Endothelial cell of umbilical vein (primary cell): ENCODE measurements around the gene CRYBG3. TPM values are rescaled to one million over a fixed set of nuclear protein-coding genes. Genes with fewer than 3 reads are reported as not detected.

Experiments used
- BruUV-seq: library from RNA; stranded (reverse); fragments of 400-500 nt; replicated peaks from 2 replicates; lab custom pipeline; 2021; lab: Mats Ljungman, UMichigan
- CTCF ChIA-PET: fragments of 300-600, 350-600 bp; sonication (Branson Sonifier 250); formaldehyde crosslinking; loops from one replicate; lab custom pipeline; 2021; ENCODE audit warnings: antibody characterized with exemption, inconsistent platforms; lab: Charles Lee
- POLR2A ChIA-PET: fragments of 300-600, 350-600 bp; sonication (Branson Sonifier 250); formaldehyde crosslinking; loops from one replicate; lab custom pipeline; 2021; ENCODE audit warnings: antibody characterized with exemption, inconsistent platforms; lab: Charles Lee
- DNase-seq: peaks from one replicate; pipeline ENCODE4 v3.0.0-alpha.2; 2011; ENCODE audit warnings: low read depth, low spot score
- FAIRE-seq: peaks from 2 replicates; lab custom pipeline; 2011; peaks lifted over from hg19 to GRCh38; lab: Jason Lieb, UNC
- H2AFZ ChIP-seq: 2 replicates; pipeline ENCODE4 v1.6.0; 2012; ENCODE audit warnings: low read depth, low read length, control low read depth, inconsistent platforms
- H3K27ac ChIP-seq: 2 replicates; pipeline ENCODE4 v1.5.1; 2011; ENCODE audit warnings: low read depth, mild to moderate bottlenecking, control low read depth, low read length, moderate library complexity; ENCODE audit not compliant: insufficient read depth
- H3K27me3 ChIP-seq, 2 experiments: 2 replicates each; pipeline versions ENCODE4 v1.6.0 to v1.6.1; 2011; ENCODE audit warnings: low read length in 2 of 2, mixed read lengths in 1 of 2; ENCODE audit not compliant: control insufficient read depth in 2 of 2, insufficient read depth in 2 of 2
- H3K36me3 ChIP-seq, 2 experiments: 2 replicates in 1 of 2; 3 replicates in 1 of 2; pipeline ENCODE4 v1.5.1; 2011; ENCODE audit warnings: low read length in 2 of 2, mild to moderate bottlenecking in 1 of 2, moderate library complexity in 1 of 2; ENCODE audit not compliant: control insufficient read depth in 2 of 2, insufficient read depth in 2 of 2; ENCODE audit errors: extremely low read depth in 1 of 2
- H3K4me1 ChIP-seq: 3 replicates; pipeline ENCODE4 v1.5.1; 2011; ENCODE audit warnings: mild to moderate bottlenecking, low read length; ENCODE audit not compliant: control insufficient read depth, insufficient read depth; ENCODE audit errors: extremely low read depth
- H3K4me2 ChIP-seq: 2 replicates; pipeline ENCODE4 v1.6.1; 2011; ENCODE audit warnings: low read length, control low read depth, mixed read lengths; ENCODE audit not compliant: insufficient read depth
- H3K4me3 ChIP-seq, 3 experiments: fragments of 200-600 bp in 1 of 3; sonication (generic), shearing (Covaris generic) in 1 of 3; replicated peaks in 1 of 3; 2 replicates each; pipeline ENCODE4 v1.5.1; 2011 to 2016; ENCODE audit warnings: control low read depth in 3 of 3, low read length in 3 of 3, mild to moderate bottlenecking in 2 of 3, inconsistent platforms in 1 of 3, low read depth in 1 of 3, moderate library complexity in 1 of 3; ENCODE audit not compliant: insufficient read depth in 1 of 3
- H3K79me2 ChIP-seq: 2 replicates; pipeline ENCODE4 v1.6.0; 2012; ENCODE audit warnings: low read length, inconsistent platforms; ENCODE audit not compliant: control insufficient read depth, insufficient read depth
- H3K9ac ChIP-seq: replicated peaks from 2 replicates; pipeline ENCODE3; 2011; ENCODE audit warnings: low read length, control low read depth; ENCODE audit not compliant: insufficient read depth; ENCODE audit errors: extremely low read depth
- H3K9me1 ChIP-seq: replicated peaks from 3 replicates; pipeline ENCODE4 v1.6.0; 2011; ENCODE audit warnings: mild to moderate bottlenecking, low read length; ENCODE audit not compliant: control insufficient read depth, insufficient read depth; ENCODE audit errors: extremely low read depth
- H3K9me3 ChIP-seq: replicated peaks from 2 replicates; pipeline ENCODE4 v1.5.1; 2012; ENCODE audit warnings: low read length, inconsistent platforms; ENCODE audit not compliant: control insufficient read depth, insufficient read depth
- H4K20me1 ChIP-seq: replicated peaks from 2 replicates; pipeline ENCODE3; 2011; ENCODE audit warnings: mild to moderate bottlenecking, low read length; ENCODE audit not compliant: control insufficient read depth, insufficient read depth; ENCODE audit errors: extremely low read depth
- CTCF ChIP-seq, 2 donors: IDR thresholded peaks; 1 replicate in 1 of 2; 2 replicates in 1 of 2; pipeline ENCODE4 v1.5.1; 2011; ENCODE audit warnings: low read length in 2 of 2, mild to moderate bottlenecking in 2 of 2, moderate library complexity in 2 of 2, control low read depth in 1 of 2, inconsistent platforms in 1 of 2, low read depth in 1 of 2; ENCODE audit not compliant: insufficient read depth in 1 of 2; ENCODE audit errors: extremely low read depth in 1 of 2
- EZH2 ChIP-seq: IDR thresholded peaks from 2 replicates; pipeline ENCODE4 v1.6.1; 2012; ENCODE audit warnings: borderline replicate concordance, low read depth, mild to moderate bottlenecking, moderate library complexity, low read length, inconsistent platforms; ENCODE audit not compliant: severe bottlenecking
- FOS ChIP-seq: IDR thresholded peaks from 2 replicates; pipeline ENCODE4 v1.6.1; 2011; ENCODE audit warnings: mild to moderate bottlenecking, low read length, moderate library complexity, borderline replicate concordance; ENCODE audit not compliant: insufficient read depth
- GATA2 ChIP-seq: IDR thresholded peaks from 2 replicates; pipeline ENCODE4 v1.7.0; 2011; ENCODE audit warnings: low read depth, mild to moderate bottlenecking, moderate library complexity, mixed read lengths, low read length; ENCODE audit not compliant: insufficient read length, insufficient read depth
- JUN ChIP-seq: IDR thresholded peaks from 2 replicates; pipeline ENCODE4 v1.6.1; 2011; ENCODE audit warnings: borderline replicate concordance, low read depth; ENCODE audit not compliant: insufficient read length, insufficient read depth
- MAX ChIP-seq: IDR thresholded peaks from 2 replicates; pipeline ENCODE4 v1.6.1; 2011; ENCODE audit not compliant: insufficient read depth, insufficient read length
- MYC ChIP-seq: IDR thresholded peaks from one replicate; pipeline ENCODE4 v1.6.1; 2011; ENCODE audit warnings: mild to moderate bottlenecking, low read depth, low read length
- POLR2A ChIP-seq: IDR thresholded peaks from 2 replicates; pipeline ENCODE4 v1.6.1; 2012; ENCODE audit warnings: low read depth, mild to moderate bottlenecking, control low read depth, low read length
- POLR2AphosphoS5 ChIP-seq: IDR thresholded peaks from 2 replicates; pipeline ENCODE4 v1.6.1; 2012; ENCODE audit warnings: low read depth, mild to moderate bottlenecking, control low read depth, low read length, moderate library complexity; ENCODE audit not compliant: insufficient read depth
- dilution Hi-C: fragments of 300-500 bp; cut with MboI; formaldehyde crosslinking; loops from one replicate; pipeline ENCODE4 v1.15.0; 2019; ENCODE audit warnings: low sequenced_read_pairs; ENCODE audit not compliant: extremely low pct_ligation_motif_present
- intact Hi-C: fragments of 100-400 bp; cut with micrococcal nuclease; formaldehyde crosslinking; loops from one replicate; pipeline ENCODE4 v1.10.0; 2022
- polyA plus RNA-seq, 4 experiments: library from polyadenylated mRNA; depleted of rRNA in 3 of 4; stranded (reverse) in 3 of 4; unstranded in 1 of 4; fragments of >200 nt; gene quantifications; 2 replicates each; pipeline versions ENCODE4 v1.2.1 to v1.2.3, GENCODE V29; 2011 to 2012; ENCODE audit warnings: missing spikeins in 1 of 4
- total RNA-seq: library from RNA; stranded (reverse); gene quantifications from 2 replicates; pipeline ENCODE4 v1.2.3, GENCODE V29; 2021

The CRYBG3 gene
- total and polyA plus RNA-seq, 2 donors (not counting 3 experiments of a cell fraction or from before 2014, with no cell fraction given): 2.8 to 15.0 TPM

DNA sequence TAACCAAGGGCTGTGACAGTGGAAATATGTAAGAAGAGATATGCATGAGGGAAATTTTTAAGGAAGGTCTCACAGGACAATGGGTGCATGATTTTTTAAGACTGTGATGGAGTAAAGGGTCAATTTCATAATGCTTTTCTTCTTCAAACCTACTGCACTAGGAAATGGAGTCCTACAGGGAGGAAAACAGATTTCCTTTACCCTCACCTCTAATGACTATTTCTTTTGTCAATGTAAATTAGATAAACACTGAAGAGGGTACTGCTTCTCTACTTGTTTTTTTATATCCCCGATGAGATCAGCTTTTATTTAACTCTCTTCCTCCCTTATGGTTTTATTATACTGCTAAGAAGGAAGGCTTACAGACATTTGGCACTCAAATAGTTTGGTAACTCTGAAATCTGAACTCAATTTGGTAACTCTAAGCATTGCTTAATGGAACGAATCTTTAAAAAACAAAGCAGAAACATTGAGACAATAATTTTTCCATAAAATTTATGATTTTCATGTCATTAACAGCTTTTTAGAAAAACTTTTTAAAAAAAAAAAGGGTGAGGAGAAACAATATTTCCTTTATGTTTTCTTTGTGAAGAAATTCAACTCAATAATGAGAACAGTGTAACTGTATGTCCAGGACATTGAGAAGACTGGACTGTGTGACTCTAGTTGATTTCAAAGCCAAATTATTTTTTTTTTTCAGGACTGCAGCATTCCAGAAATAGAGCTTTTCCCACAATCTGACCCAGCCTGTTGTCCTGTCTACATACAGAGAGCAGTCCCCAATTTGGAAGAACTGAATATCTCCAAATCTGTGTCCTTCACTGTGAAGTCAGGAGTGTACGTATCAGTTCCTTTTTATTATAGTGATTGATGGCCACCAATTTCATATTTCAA is 64.4 kb downstream of the CRYBG3 start:
- H4K20me1 ChIP-seq: no peaks in the 10 kb centered on the region
- H3K27ac ChIP-seq: no peak overlapping the region
- H3K79me2 ChIP-seq: no peaks in the 10 kb centered on the region
- intact Hi-C loops (no loop called here), dilution Hi-C loops (no loop called here)
- TF ChIP-seq POLR2A (no peak), MYC (no peak), EZH2 (no peak), POLR2AphosphoS5 (no peak), MAX (no peak), CTCF (IDR thresholded peaks at IDR 0.05; ENCODE audit: extremely low read depth in 1 of 2, insufficient read depth in 1 of 2, low read depth in 1 of 2, low read length in 2 of 2) (no peak), JUN (no peak), GATA2 (no peak), FOS (no peak)
- H3K27me3 ChIP-seq: no peaks in the 10 kb centered on the region
- no peak overlapping the region for H3K4me2 ChIP-seq
- peak; percentile 56 for DNase-seq
- H3K9me3 ChIP-seq: no peaks in the 10 kb centered on the region
- H2AFZ ChIP-seq: no peak overlapping the region
- H3K9ac ChIP-seq: no peak overlapping the region
- peaks cover 20% of the 10 kb centered on the region for H3K4me1 ChIP-seq
- no TSS peak for BruUV-seq
- FAIRE-seq: peak; percentile 75
- H3K4me3 ChIP-seq: no peak overlapping the region
- no peaks in the 10 kb centered on the region for H3K9me1 ChIP-seq
- peaks cover 3 to 4% of the 10 kb centered on the region in 2 experiments for H3K36me3 ChIP-seq
- ChIA-PET POLR2A (no interaction called here), CTCF (interaction anchor here (0.9 kb wide), 1 partner anchor 64 kb away, joined by 3 read pairs; the partner anchor contains the start of gene CRYBG3)
